Measurements from ENCODE around the gene DUSP22. TPM values are rescaled to one million over a fixed set of nuclear protein-coding genes. Genes with fewer than 3 reads are reported as not detected.

The DUSP22 gene
- total and polyA plus RNA-seq, 2 of the 8 experiments (the other 6 are each of a cell fraction or from before 2014, with no cell fraction given): 15.5 to 32.4 TPM

GRCh38 chr6:291697-292505, at the start of gene DUSP22 (continued):
- no peak for TF ChIP-seq EZH2 (IDR thresholded peaks at IDR 0.05; ENCODE audit: low read depth, low read length, severe bottlenecking)
- no peak for TF ChIP-seq SP1 (IDR thresholded peaks at IDR 0.05; ENCODE audit: low read depth, low read length)
- TF ChIP-seq KDM5A (IDR thresholded peaks at IDR 0.05; ENCODE audit: low read length): no peak
- TF ChIP-seq GABPA (IDR thresholded peaks at IDR 0.05; ENCODE audit: borderline replicate concordance, insufficient read depth, low read length): no peak
- TF ChIP-seq, protein P1, sequence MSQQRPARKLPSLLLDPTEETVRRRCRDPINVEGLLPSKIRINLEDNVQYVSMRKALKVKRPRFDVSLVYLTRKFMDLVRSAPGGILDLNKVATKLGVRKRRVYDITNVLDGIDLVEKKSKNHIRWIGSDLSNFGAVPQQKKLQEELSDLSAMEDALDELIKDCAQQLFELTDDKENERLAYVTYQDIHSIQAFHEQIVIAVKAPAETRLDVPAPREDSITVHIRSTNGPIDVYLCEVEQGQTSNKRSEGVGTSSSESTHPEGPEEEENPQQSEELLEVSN (IDR thresholded peaks at IDR 0.05): no peak
- TF ChIP-seq, protein P2, sequence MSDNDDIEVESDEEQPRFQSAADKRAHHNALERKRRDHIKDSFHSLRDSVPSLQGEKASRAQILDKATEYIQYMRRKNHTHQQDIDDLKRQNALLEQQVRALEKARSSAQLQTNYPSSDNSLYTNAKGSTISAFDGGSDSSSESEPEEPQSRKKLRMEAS (IDR thresholded peaks at IDR 0.05): no peak
- TF ChIP-seq RFX5 (IDR thresholded peaks at IDR 0.05; ENCODE audit: borderline replicate concordance, low read depth, low read length): no peak
- no peak for TF ChIP-seq SP4 (IDR thresholded peaks at IDR 0.05; ENCODE audit: low read length)
- TF ChIP-seq CHD2 (IDR thresholded peaks at IDR 0.05; ENCODE audit: low read length): no peak
- TF ChIP-seq EGR1 (IDR thresholded peaks at IDR 0.05; ENCODE audit: borderline replicate concordance, low read depth, low read length): peak; percentile 46; the same call in 1 of the 2 replicates
- TF ChIP-seq MAFK (IDR thresholded peaks at IDR 0.05; ENCODE audit: low read depth, low read length): no peak
- TF ChIP-seq SIN3A (conservative IDR thresholded peaks at IDR 0.05 in 1 of 2, IDR thresholded peaks at IDR 0.05 in 1 of 2; ENCODE audit: low read depth in 1 of 2, low read length in 2 of 2): 0 out of 4 replicates have a peak, but pooled peaks of 1 of the 2 experiments have one; percentile 20
- TF ChIP-seq TCF12 (IDR thresholded peaks at IDR 0.05; ENCODE audit: low read depth, low read length): no peak
